Neuronal stem cell (in vitro differentiated cells): ENCODE measurements around the gene CYP27C1.

Experiments used
- DNase-seq: peaks from one replicate; pipeline ENCODE4 v3.0.0-alpha.2; 2013; ENCODE audit warnings: low spot score
- H2AFZ ChIP-seq: one replicate; pipeline ENCODE4 v1.6.1; 2013; ENCODE audit warnings: mild to moderate bottlenecking, low read length, inconsistent platforms
- H2AK5ac ChIP-seq: 2 replicates; pipeline ENCODE4 v1.6.1; 2013; ENCODE audit warnings: low read depth, mild to moderate bottlenecking, inconsistent platforms, low read length, moderate library complexity, mixed read lengths
- H2BK120ac ChIP-seq: 2 replicates; pipeline ENCODE4 v1.6.1; 2013; ENCODE audit warnings: low read depth, mild to moderate bottlenecking, inconsistent platforms, low read length, moderate library complexity, mixed read lengths
- H2BK12ac ChIP-seq: one replicate; pipeline ENCODE4 v1.6.1; 2013; ENCODE audit warnings: low read length, inconsistent platforms
- H2BK15ac ChIP-seq: 2 replicates; pipeline ENCODE4 v1.6.1; 2013; ENCODE audit warnings: mild to moderate bottlenecking, low read length, inconsistent platforms, mixed read lengths
- H2BK5ac ChIP-seq: one replicate; pipeline ENCODE4 v1.6.1; 2013; ENCODE audit warnings: inconsistent platforms, mild to moderate bottlenecking, low read length, moderate library complexity
- H3K14ac ChIP-seq: one replicate; pipeline ENCODE4 v1.6.1; 2013; ENCODE audit warnings: low read length, inconsistent platforms
- H3K18ac ChIP-seq: 2 replicates; pipeline ENCODE4 v1.6.1; 2013; ENCODE audit warnings: low read length, inconsistent platforms
- H3K23ac ChIP-seq: 2 replicates; pipeline ENCODE4 v1.6.1; 2013; ENCODE audit warnings: low read depth, mild to moderate bottlenecking, mixed read lengths, low read length, inconsistent platforms; ENCODE audit not compliant: poor library complexity
- H3K27ac ChIP-seq: replicated peaks from 3 replicates; pipeline ENCODE4 v1.5.1; 2013; ENCODE audit warnings: low read length, inconsistent platforms
- H3K27me3 ChIP-seq, 3 experiments: 2 replicates each; pipeline ENCODE4 v1.6.1; 2013; ENCODE audit warnings: low read length in 3 of 3, mild to moderate bottlenecking in 2 of 3, inconsistent platforms in 1 of 3, low read depth in 1 of 3, mixed read lengths in 1 of 3, moderate library complexity in 1 of 3; ENCODE audit not compliant: control insufficient read depth in 3 of 3, insufficient read depth in 3 of 3
- H3K36me3 ChIP-seq, 2 donors: replicated peaks in 1 of 2; 2 replicates each; pipeline ENCODE4 v1.6.1; 2013; ENCODE audit warnings: low read length in 2 of 2; ENCODE audit not compliant: control insufficient read depth in 2 of 2, insufficient read depth in 2 of 2
- H3K4ac ChIP-seq: 2 replicates; pipeline ENCODE4 v1.6.1; 2013; ENCODE audit warnings: inconsistent platforms, mild to moderate bottlenecking, low read length, moderate library complexity
- H3K4me1 ChIP-seq, 2 donors: 1 replicate in 1 of 2; 2 replicates in 1 of 2; pipeline ENCODE4 v1.6.1; 2013; ENCODE audit warnings: low read length in 2 of 2, low read depth in 1 of 2; ENCODE audit not compliant: control insufficient read depth in 2 of 2, insufficient read depth in 1 of 2
- H3K4me2 ChIP-seq: one replicate; pipeline ENCODE4 v1.6.1; 2013; ENCODE audit warnings: mild to moderate bottlenecking, low read length, inconsistent platforms; ENCODE audit not compliant: insufficient read depth, poor library complexity, severe bottlenecking
- H3K4me3 ChIP-seq, 2 donors: 2 replicates each; pipeline ENCODE4 v1.5.1; 2013; ENCODE audit warnings: low read length in 2 of 2, mild to moderate bottlenecking in 2 of 2, inconsistent platforms in 1 of 2, moderate library complexity in 1 of 2
- H3K79me1 ChIP-seq: one replicate; pipeline ENCODE4 v1.6.1; 2013; ENCODE audit warnings: low read depth, mild to moderate bottlenecking, inconsistent platforms, low read length, moderate library complexity
- H3K9ac ChIP-seq: one replicate; pipeline ENCODE4 v1.6.1; 2013; ENCODE audit warnings: mild to moderate bottlenecking, low read depth, low read length, inconsistent platforms; ENCODE audit not compliant: poor library complexity
- H3K9me3 ChIP-seq, 2 donors: replicated peaks in 1 of 2; 2 replicates each; pipeline versions ENCODE3 to v1.6.1; 2013; ENCODE audit warnings: low read length in 2 of 2, mild to moderate bottlenecking in 2 of 2, inconsistent platforms in 1 of 2, low read depth in 1 of 2, mixed read lengths in 1 of 2, moderate library complexity in 1 of 2; ENCODE audit not compliant: control insufficient read depth in 2 of 2, insufficient read depth in 1 of 2
- H4K8ac ChIP-seq: one replicate; pipeline ENCODE4 v1.6.1; 2013; ENCODE audit warnings: low read depth, mild to moderate bottlenecking, inconsistent platforms, low read length, moderate library complexity
- H4K91ac ChIP-seq: one replicate; pipeline ENCODE4 v1.6.1; 2013; ENCODE audit warnings: low read length, low read depth, mild to moderate bottlenecking, inconsistent platforms; ENCODE audit not compliant: poor library complexity
- WGBS, 2 donors: extraction: QIAGEN DNeasy Blood & Tissue Kit; methylation state at CpG; one replicate each; pipeline ENCODE4 v1.1.7; 2013; ENCODE audit warnings: missing lambda C conversion rate in 2 of 2, mixed read lengths in 1 of 2; ENCODE audit not compliant: insufficient read length in 2 of 2, insufficient replicate concordance in 1 of 2; ENCODE audit errors: extremely low coverage in 2 of 2; 5-methylcytosine and 5-hydroxymethylcytosine counted together

CYP27C1 gene

GRCh38 chr2:127160676-127161075, 59.4 kb downstream of the CYP27C1 start:
- WGBS, 2 donors = no CpG with 5 or more reads among the region's 3 CpGs
- DNase-seq = no peak

GRCh38 chr2:127159543-127159942, 60.6 kb downstream of the CYP27C1 start:
- no peak overlapping the region for H2AK5ac ChIP-seq
- H3K27me3 ChIP-seq = peaks cover 0 to 4% (median 0%) of the 10 kb centered on the region in 3 experiments
- no peak overlapping the region for H2AFZ ChIP-seq
- H3K27ac ChIP-seq = no peak overlapping the region
- H3K14ac ChIP-seq = no peak overlapping the region
- no peak for DNase-seq
- no peak overlapping the region for H2BK5ac ChIP-seq
- H2BK15ac ChIP-seq = no peak overlapping the region
- WGBS, 2 donors = no CpG with 5 or more reads among the region's 2 CpGs
- no peaks in the 10 kb centered on the region for H3K36me3 ChIP-seq
- no peak overlapping the region for H3K4me3 ChIP-seq
- H3K9ac ChIP-seq = no peak overlapping the region
- no peak overlapping the region for H3K18ac ChIP-seq
- H3K4me1 ChIP-seq = peaks cover 3 to 4% of the 10 kb centered on the region in 2 donors
- no peak overlapping the region for H2BK120ac ChIP-seq
- no peak overlapping the region for H3K4me2 ChIP-seq
- H2BK12ac ChIP-seq = no peak overlapping the region
- no peak overlapping the region for H4K91ac ChIP-seq
- no peak overlapping the region for H4K8ac ChIP-seq
- H3K9me3 ChIP-seq = peaks cover 0 to 4% of the 10 kb centered on the region in 2 donors
- no peaks in the 10 kb centered on the region for H3K79me1 ChIP-seq
- no peak overlapping the region for H3K23ac ChIP-seq
- H3K4ac ChIP-seq = no peak overlapping the region

More at GRCh38 chr2:127160676-127161075, 59.4 kb downstream of the CYP27C1 start:
- Histone ChIP-seq H2BK15ac (no peak overlapping the region), H3K9ac (no peak overlapping the region), H3K14ac (no peak overlapping the region), H3K4ac (no peak overlapping the region), H2AK5ac (no peak overlapping the region), H2BK5ac (no peak overlapping the region), H3K18ac (no peak overlapping the region), H3K4me3 (no peak overlapping the region), H2BK12ac (no peak overlapping the region), H3K4me2 (no peak overlapping the region), H3K36me3 (no peaks in the 10 kb centered on the region), H3K4me1 (peaks cover 6 to 7% of the 10 kb centered on the region in 2 donors), H2AFZ (no peak overlapping the region), H3K9me3 (peaks cover 0 to 4% of the 10 kb centered on the region in 2 donors), H4K91ac (no peak overlapping the region), H3K23ac (no peak overlapping the region), H3K27me3 (peaks cover 0 to 3% (median 0%) of the 10 kb centered on the region in 3 experiments), H3K27ac (no peak overlapping the region), H3K79me1 (no peaks in the 10 kb centered on the region), H4K8ac (no peak overlapping the region), H2BK120ac (no peak overlapping the region)

GRCh38 chr2:127158614-127159290, 61.3 kb downstream of the CYP27C1 start:
- H2BK5ac ChIP-seq = no peak overlapping the region
- H3K9ac ChIP-seq = no peak overlapping the region
- peaks cover 0 to 4% of the 10 kb centered on the region in 2 donors for H3K9me3 ChIP-seq
- no peak overlapping the region for H3K4ac ChIP-seq
- DNase-seq = no peak
- no peaks in the 10 kb centered on the region for H3K79me1 ChIP-seq
- no peak overlapping the region for H2BK12ac ChIP-seq
- no peak overlapping the region for H3K4me3 ChIP-seq
- H3K18ac ChIP-seq = no peak overlapping the region
- no peak overlapping the region for H3K27ac ChIP-seq
- H2BK120ac ChIP-seq = no peak overlapping the region
- H3K4me2 ChIP-seq = no peak overlapping the region
- no peak overlapping the region for H3K23ac ChIP-seq
- H4K91ac ChIP-seq = no peak overlapping the region
- WGBS, 2 donors = no CpG with 5 or more reads among the region's 11 CpGs
- no peak overlapping the region for H4K8ac ChIP-seq
- no peak overlapping the region for H2AK5ac ChIP-seq
- H2AFZ ChIP-seq = no peak overlapping the region
- no peak overlapping the region for H3K14ac ChIP-seq
- H3K36me3 ChIP-seq = no peaks in the 10 kb centered on the region
- H2BK15ac ChIP-seq = no peak overlapping the region
- H3K4me1 ChIP-seq = peaks cover 3 to 4% of the 10 kb centered on the region in 2 donors
- H3K27me3 ChIP-seq = peaks cover 0 to 6% (median 0%) of the 10 kb centered on the region in 3 experiments

GRCh38 chr2:127157651-127158485, 62.2 kb downstream of the CYP27C1 start:
- peak overlapping the region; percentile 75 for H4K8ac ChIP-seq
- no peak overlapping the region for H2BK15ac ChIP-seq
- H2BK5ac ChIP-seq = no peak overlapping the region
- H3K27me3 ChIP-seq = peaks cover 0 to 6% (median 0%) of the 10 kb centered on the region in 3 experiments
- H3K14ac ChIP-seq = no peak overlapping the region
- no peak overlapping the region for H3K23ac ChIP-seq
- H3K27ac ChIP-seq = no peak overlapping the region
- no peaks in the 10 kb centered on the region for H3K79me1 ChIP-seq
- peak overlapping the region; percentile 1 for H2AK5ac ChIP-seq
- no peak overlapping the region for H2BK120ac ChIP-seq
- H2BK12ac ChIP-seq = peak overlapping the region; percentile 46
- H3K4me1 ChIP-seq = peaks cover 3 to 4% of the 10 kb centered on the region in 2 donors
- H3K4ac ChIP-seq = no peak overlapping the region
- DNase-seq = peak; percentile 33
- H3K9ac ChIP-seq = no peak overlapping the region
- no CpG with 5 or more reads among the region's 16 CpGs for WGBS, 2 donors
- H3K36me3 ChIP-seq = no peaks in the 10 kb centered on the region
- H3K9me3 ChIP-seq = peaks cover 0 to 4% of the 10 kb centered on the region in 2 donors
- H2AFZ ChIP-seq = peak overlapping the region; percentile 85
- no peak overlapping the region for H3K4me3 ChIP-seq
- H3K18ac ChIP-seq = peak overlapping the region; percentile 55
- no peak overlapping the region for H4K91ac ChIP-seq
- H3K4me2 ChIP-seq = no peak overlapping the region
